Keratinocyte (primary cell): ENCODE results near the gene GNPDA2. TPM values are rescaled to one million over a fixed set of nuclear protein-coding genes. Genes with fewer than 3 reads are reported as not detected.

Experiments used
- DNase-seq: peaks from one replicate; pipeline ENCODE4 v3.0.0-alpha.2; 2011; ENCODE audit warnings: low read depth, missing footprints, low spot score
- FAIRE-seq: peaks from 2 replicates; lab custom pipeline; 2011; peaks lifted over from hg19 to GRCh38; lab: Jason Lieb, UNC
- H2AFZ ChIP-seq: 2 replicates; pipeline ENCODE4 v1.6.0; 2012; ENCODE audit warnings: low read length, control low read depth, inconsistent platforms; ENCODE audit not compliant: control insufficient read depth
- H3K27ac ChIP-seq: 2 replicates; pipeline ENCODE4 v1.5.1; 2011; ENCODE audit warnings: low read length; ENCODE audit not compliant: control insufficient read depth, insufficient read depth
- H3K27me3 ChIP-seq: 3 replicates; pipeline ENCODE4 v1.6.0; 2011; ENCODE audit warnings: low read length; ENCODE audit not compliant: control insufficient read depth, insufficient read depth; ENCODE audit errors: extremely low read depth
- H3K36me3 ChIP-seq, 2 experiments: 2 replicates in 1 of 2; 3 replicates in 1 of 2; pipeline ENCODE4 v1.5.1; 2011; ENCODE audit warnings: low read length in 2 of 2, mild to moderate bottlenecking in 1 of 2; ENCODE audit not compliant: control insufficient read depth in 2 of 2, insufficient read depth in 2 of 2; ENCODE audit errors: extremely low read depth in 1 of 2
- H3K4me1 ChIP-seq: 3 replicates; pipeline ENCODE4 v1.5.1; 2011; ENCODE audit warnings: low read length; ENCODE audit not compliant: control insufficient read depth, insufficient read depth; ENCODE audit errors: extremely low read depth
- H3K4me2 ChIP-seq: 3 replicates; pipeline ENCODE4 v1.6.0; 2011; ENCODE audit warnings: low read depth, low read length; ENCODE audit not compliant: control insufficient read depth, insufficient read depth; ENCODE audit errors: extremely low read depth
- H3K4me3 ChIP-seq, 3 experiments: fragments of 200-600 bp in 1 of 3; sonication (generic) in 1 of 3; 2 replicates in 2 of 3; 3 replicates in 1 of 3; pipeline ENCODE4 v1.5.1; 2011 to 2016; ENCODE audit warnings: low read length in 3 of 3, mild to moderate bottlenecking in 3 of 3, control low read depth in 2 of 3, inconsistent platforms in 1 of 3, low read depth in 1 of 3, mixed read lengths in 1 of 3, mixed run types in 1 of 3, moderate library complexity in 1 of 3; ENCODE audit not compliant: control insufficient read depth in 2 of 3, insufficient read depth in 2 of 3; ENCODE audit errors: extremely low read depth in 1 of 3
- H3K79me2 ChIP-seq: 2 replicates; pipeline ENCODE4 v1.6.0; 2012; ENCODE audit warnings: low read length; ENCODE audit not compliant: control insufficient read depth, insufficient read depth
- H3K9ac ChIP-seq: 3 replicates; pipeline ENCODE4 v1.6.0; 2011; ENCODE audit warnings: low read length; ENCODE audit not compliant: control insufficient read depth, insufficient read depth; ENCODE audit errors: extremely low read depth
- H3K9me1 ChIP-seq: 3 replicates; pipeline ENCODE4 v1.6.0; 2011; ENCODE audit warnings: low read length; ENCODE audit not compliant: control insufficient read depth, insufficient read depth; ENCODE audit errors: extremely low read depth
- H3K9me3 ChIP-seq: 2 replicates; pipeline ENCODE4 v1.5.1; 2012; ENCODE audit warnings: low read depth, low read length; ENCODE audit not compliant: control insufficient read depth
- H4K20me1 ChIP-seq: 3 replicates; pipeline ENCODE4 v1.6.0; 2011; ENCODE audit warnings: low read length; ENCODE audit not compliant: control insufficient read depth, insufficient read depth; ENCODE audit errors: extremely low read depth
- EZH2 ChIP-seq: IDR thresholded peaks from one replicate; pipeline ENCODE4 v1.6.1; 2012; ENCODE audit warnings: inconsistent platforms, mild to moderate bottlenecking, low read length, moderate library complexity
- dilution Hi-C: fragments of 300-500 bp; cut with MboI; formaldehyde crosslinking; loops from one replicate; pipeline ENCODE4 v1.7.0; 2020; ENCODE audit warnings: low sequenced_read_pairs; ENCODE audit not compliant: extremely low pct_ligation_motif_present
- polyA plus RNA-seq, 5 experiments: library from polyadenylated mRNA; depleted of rRNA in 3 of 5; stranded (reverse) in 3 of 5; stranded (forward) in 1 of 5; unstranded in 1 of 5; fragments of >200 nt; gene quantifications; 1 replicate in 1 of 5; 2 replicates in 3 of 5; 3 replicates in 1 of 5; pipeline versions ENCODE4 v1.2.1 to v1.2.3, GENCODE V29; 2011 to 2012; ENCODE audit warnings: missing spikeins in 2 of 5, low read depth in 1 of 5, low replicate concordance in 1 of 5
- TF ChIP-seq, protein P1 (sequence below), 3 experiments: IDR thresholded peaks in 1 of 3; conservative IDR thresholded peaks in 1 of 3; optimal IDR thresholded peaks in 1 of 3; 2 replicates in 2 of 3; 3 replicates in 1 of 3; pipeline versions ENCODE3 to v1.5.1; 2011; ENCODE audit warnings: low read length in 3 of 3, mild to moderate bottlenecking in 3 of 3, moderate library complexity in 2 of 3, control low read depth in 1 of 3, inconsistent platforms in 1 of 3; ENCODE audit not compliant: insufficient read depth in 2 of 3; ENCODE audit errors: extremely low read depth in 1 of 3

The GNPDA2 gene
- polyA plus RNA-seq, 1 donor (not counting 4 experiments of a cell fraction or from before 2014, with no cell fraction given), result 22.6 TPM

DNA sequence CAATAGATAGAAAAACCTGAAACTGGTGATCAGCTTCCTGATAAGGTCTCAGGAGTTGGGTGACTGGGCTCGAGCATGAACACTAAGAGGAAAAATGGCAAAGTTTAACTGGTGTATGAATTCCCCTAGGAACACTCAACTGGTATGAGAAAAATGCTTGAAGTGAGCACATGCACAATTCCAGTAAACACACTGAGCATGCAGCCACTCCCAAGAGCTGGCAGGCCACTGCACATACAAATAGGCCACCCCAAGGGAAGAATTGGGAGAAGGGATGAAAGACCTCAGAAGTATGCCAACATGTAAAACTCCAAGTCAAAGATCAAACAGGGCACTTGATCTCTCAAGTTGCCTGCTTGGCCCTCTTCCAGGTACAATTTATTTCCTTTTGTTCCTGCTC lies 45.4 kb upstream of the GNPDA2 start:
- no peaks in the 10 kb centered on the region for H3K79me2 ChIP-seq
- no peaks in the 10 kb centered on the region for H3K4me1 ChIP-seq
- dilution Hi-C loops, result no loop called here
- H4K20me1 ChIP-seq, result no peaks in the 10 kb centered on the region
- H2AFZ ChIP-seq, result no peak overlapping the region
- no peak overlapping the region for H3K9ac ChIP-seq
- TF ChIP-seq, protein P1, sequence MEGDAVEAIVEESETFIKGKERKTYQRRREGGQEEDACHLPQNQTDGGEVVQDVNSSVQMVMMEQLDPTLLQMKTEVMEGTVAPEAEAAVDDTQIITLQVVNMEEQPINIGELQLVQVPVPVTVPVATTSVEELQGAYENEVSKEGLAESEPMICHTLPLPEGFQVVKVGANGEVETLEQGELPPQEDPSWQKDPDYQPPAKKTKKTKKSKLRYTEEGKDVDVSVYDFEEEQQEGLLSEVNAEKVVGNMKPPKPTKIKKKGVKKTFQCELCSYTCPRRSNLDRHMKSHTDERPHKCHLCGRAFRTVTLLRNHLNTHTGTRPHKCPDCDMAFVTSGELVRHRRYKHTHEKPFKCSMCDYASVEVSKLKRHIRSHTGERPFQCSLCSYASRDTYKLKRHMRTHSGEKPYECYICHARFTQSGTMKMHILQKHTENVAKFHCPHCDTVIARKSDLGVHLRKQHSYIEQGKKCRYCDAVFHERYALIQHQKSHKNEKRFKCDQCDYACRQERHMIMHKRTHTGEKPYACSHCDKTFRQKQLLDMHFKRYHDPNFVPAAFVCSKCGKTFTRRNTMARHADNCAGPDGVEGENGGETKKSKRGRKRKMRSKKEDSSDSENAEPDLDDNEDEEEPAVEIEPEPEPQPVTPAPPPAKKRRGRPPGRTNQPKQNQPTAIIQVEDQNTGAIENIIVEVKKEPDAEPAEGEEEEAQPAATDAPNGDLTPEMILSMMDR (optimal IDR thresholded peaks at IDR 0.05 in 1 of 3, IDR thresholded peaks at IDR 0.05 in 1 of 3, conservative IDR thresholded peaks at IDR 0.05 in 1 of 3; ENCODE audit: extremely low read depth in 1 of 3, insufficient read depth in 2 of 3, low read length in 3 of 3), result no peak
- no peak for TF ChIP-seq EZH2
- H3K4me3 ChIP-seq, result no peak overlapping the region
- DNase-seq, result no peak
- H3K9me3 ChIP-seq, result no peaks in the 10 kb centered on the region
- no peaks in the 10 kb centered on the region for H3K36me3 ChIP-seq
- no peaks in the 10 kb centered on the region for H3K27me3 ChIP-seq
- H3K9me1 ChIP-seq, result no peaks in the 10 kb centered on the region
- H3K27ac ChIP-seq, result no peak overlapping the region
- H3K4me2 ChIP-seq, result no peak overlapping the region
- FAIRE-seq, result no peak

- Histone ChIP-seq H3K4me2 (no peak overlapping the region), H3K4me1 (no peaks in the 10 kb centered on the region), H3K27ac (no peak overlapping the region), H3K9me3 (no peaks in the 10 kb centered on the region), H3K9ac (no peak overlapping the region), H3K79me2 (no peaks in the 10 kb centered on the region), H4K20me1 (no peaks in the 10 kb centered on the region), H3K36me3 (no peaks in the 10 kb centered on the region), H3K9me1 (no peaks in the 10 kb centered on the region), H2AFZ (no peak overlapping the region), H3K27me3 (no peaks in the 10 kb centered on the region), H3K4me3 (no peak overlapping the region)
- TF ChIP-seq EZH2, result no peak
- FAIRE-seq (no peak), DNase-seq (no peak)
- dilution Hi-C loops, result no loop called here
These were observed 40.1 kb upstream of the GNPDA2 start for GRCh38 chr4:44766453-44766852.

DNA sequence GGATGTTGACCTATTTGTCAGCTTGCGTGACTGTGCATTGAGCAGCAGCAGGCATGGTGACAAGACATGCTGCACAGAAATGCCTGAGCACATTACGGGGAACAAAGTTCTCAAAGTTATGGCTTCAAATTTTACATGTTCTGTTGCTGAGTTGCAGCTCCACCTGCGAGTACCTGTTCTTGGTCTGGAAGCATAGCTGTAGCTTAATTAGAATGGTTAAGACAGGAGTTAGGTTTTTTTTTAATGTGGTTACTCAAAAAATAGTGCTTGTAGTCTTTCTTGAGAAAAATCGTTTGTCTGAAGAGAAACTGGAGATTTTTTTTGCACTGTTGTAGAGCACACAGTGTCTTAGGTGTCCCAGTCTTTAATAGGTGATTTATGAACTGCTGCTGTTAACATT lies 38.8 kb upstream of the GNPDA2 start:
- Histone ChIP-seq H3K27ac (no peak overlapping the region), H3K4me3 (no peak overlapping the region), H3K9me1 (no peaks in the 10 kb centered on the region), H4K20me1 (no peaks in the 10 kb centered on the region), H2AFZ (no peak overlapping the region), H3K9ac (no peak overlapping the region), H3K4me1 (no peaks in the 10 kb centered on the region), H3K36me3 (no peaks in the 10 kb centered on the region), H3K4me2 (no peak overlapping the region), H3K9me3 (no peaks in the 10 kb centered on the region), H3K79me2 (no peaks in the 10 kb centered on the region), H3K27me3 (no peaks in the 10 kb centered on the region)
- TF ChIP-seq, protein P1 (optimal IDR thresholded peaks at IDR 0.05 in 1 of 3, IDR thresholded peaks at IDR 0.05 in 1 of 3, conservative IDR thresholded peaks at IDR 0.05 in 1 of 3; ENCODE audit: extremely low read depth in 1 of 3, insufficient read depth in 2 of 3, low read length in 3 of 3), result no peak
- TF ChIP-seq EZH2, result no peak
- dilution Hi-C loops, result no loop called here
- DNase-seq (no peak), FAIRE-seq (no peak)
